K562 (cell line): Measurements from ENCODE around the gene RIMKLA. TPM values are rescaled to one million over a fixed set of nuclear protein-coding genes. Genes with fewer than 3 reads are reported as not detected.

ENCODE experiments used
- CREB5 ChIP-seq: fragments of 250-450 bp; sonication (Bioruptor Pico); IDR thresholded peaks from 2 replicates; pipeline ENCODE4 v1.5.0; 2020; ENCODE audit warnings: mild to moderate bottlenecking
- CXXC5 ChIP-seq: fragments of 250-450 bp; sonication (Bioruptor Pico); IDR thresholded peaks from 2 replicates; pipeline ENCODE4 v1.8.0; 2022; ENCODE audit warnings: inconsistent platforms, mild to moderate bottlenecking, moderate library complexity
- ETV1 ChIP-seq: fragments of 450-650 bp; conservative IDR thresholded peaks from 2 replicates; pipeline ENCODE4 v1.6.1; 2016; ENCODE audit warnings: missing genetic modification characterization, control low read depth, low read depth, missing compliant biosample characterization
- KDM5B ChIP-seq: fragments of 200-600 bp; sonication (generic); IDR thresholded peaks from 2 replicates; pipeline ENCODE4 v1.6.1; 2012; ENCODE audit warnings: low read depth, mild to moderate bottlenecking, moderate library complexity, low read length, control low read depth, inconsistent platforms; ENCODE audit not compliant: insufficient replicate concordance
- MLX ChIP-seq, 2 experiments: fragments of 450-650 bp in 1 of 2; sonication (generic) in 1 of 2; formaldehyde crosslinking; conservative IDR thresholded peaks; 2 replicates each; pipeline versions ENCODE4 v1.4.0 to v1.8.1; 2020 to 2022; ENCODE audit warnings: mild to moderate bottlenecking in 1 of 2, missing genetic modification reagents in 1 of 2
- POLR2B ChIP-seq: fragments of 450-650 bp; IDR thresholded peaks from 2 replicates; pipeline ENCODE4 v1.6.1; 2018; ENCODE audit warnings: low read depth; ENCODE audit not compliant: partially characterized antibody
- RFX1 ChIP-seq: fragments of 450-650 bp; IDR thresholded peaks from 2 replicates; pipeline ENCODE4 v1.6.1; 2016; ENCODE audit warnings: mild to moderate bottlenecking, moderate library complexity
- RNF2 ChIP-seq: sonication (generic); IDR thresholded peaks from 2 replicates; pipeline ENCODE4 v1.6.1; 2016
- SMC3 ChIP-seq: conservative IDR thresholded peaks from 2 replicates; pipeline ENCODE4 v1.6.1; 2011; ENCODE audit warnings: low read depth, low read length, improper control_type of control experiment; ENCODE audit not compliant: insufficient read depth
- SNAPC5 ChIP-seq: fragments of 250-450 bp; sonication (Bioruptor Pico); IDR thresholded peaks from 2 replicates; pipeline ENCODE4 v1.8.0; 2021; ENCODE audit warnings: moderate library complexity, mild to moderate bottlenecking, inconsistent platforms
- SOX6 ChIP-seq: fragments of 450-650 bp; IDR thresholded peaks from 2 replicates; pipeline ENCODE4 v1.6.1; 2014; ENCODE audit warnings: mild to moderate bottlenecking
- TAF7 ChIP-seq: fragments of 450-650 bp; IDR thresholded peaks from 2 replicates; pipeline ENCODE4 v1.6.1; 2016; ENCODE audit warnings: missing genetic modification characterization, missing compliant biosample characterization
- TEAD1 ChIP-seq, 2 experiments: fragments of 450-650 bp in 1 of 2; sonication (generic) in 1 of 2; formaldehyde crosslinking; IDR thresholded peaks; 2 replicates each; pipeline versions ENCODE4 v1.4.0 to v1.8.0; 2020 to 2022; ENCODE audit warnings: mild to moderate bottlenecking in 2 of 2, missing genetic modification reagents in 1 of 2
- ZBTB12 ChIP-seq: fragments of 250-450 bp; sonication (Bioruptor Pico); IDR thresholded peaks from 2 replicates; pipeline ENCODE4 v1.4.0; 2020
- ZFP30 ChIP-seq: fragments of 250-450 bp; sonication (Bioruptor Pico); IDR thresholded peaks from 2 replicates; pipeline ENCODE4 v1.8.0; 2022; ENCODE audit warnings: moderate library complexity, mild to moderate bottlenecking, inconsistent platforms, borderline replicate concordance
- ZNF431 ChIP-seq: sonication (generic); formaldehyde crosslinking; IDR thresholded peaks from 2 replicates; pipeline ENCODE4 v1.8.0; 2022; ENCODE audit warnings: mild to moderate bottlenecking, missing genetic modification reagents
- polyA plus RNA-seq, 8 experiments: library from polyadenylated mRNA; depleted of rRNA in 4 of 8; stranded (reverse) in 5 of 8; unstranded in 3 of 8; fragments of >200 nt; fragmentation: Nextera tagmentation in 2 of 8; fragmentation: Illumina TruSeq in 1 of 8; extraction: Ambion mirVana in 2 of 8; extraction: Trizol in 1 of 8; gene quantifications; 2 replicates each; pipeline versions ENCODE4 v1.2.1 to v1.2.3, GENCODE V29; 2011 to 2014; ENCODE audit warnings: inconsistent platforms in 1 of 8, missing spikeins in 1 of 8
- total RNA-seq, 7 experiments: library from RNA; depleted of rRNA in 6 of 7; stranded (reverse); fragments of >200 nt in 6 of 7; fragmentation: Illumina TruSeq in 2 of 7; extraction: Trizol in 2 of 7; gene quantifications; 2 replicates each; pipeline versions ENCODE4 v1.2.1 to v1.2.3, GENCODE V29; 2011 to 2021; ENCODE audit warnings: low replicate concordance in 1 of 7
- TF ChIP-seq, protein P1 (sequence below), 2 experiments: fragments of 450-650 bp in 1 of 2; IDR thresholded peaks; 2 replicates each; pipeline ENCODE4 v1.6.1; 2011 to 2017; ENCODE audit warnings: low read depth in 2 of 2, antibody characterized with exemption in 1 of 2, borderline replicate concordance in 1 of 2, low read length in 1 of 2, mild to moderate bottlenecking in 1 of 2, mixed read lengths in 1 of 2; ENCODE audit not compliant: control insufficient read depth in 1 of 2
- TF ChIP-seq, protein P2 (sequence below): fragments of 450-650 bp; IDR thresholded peaks from 2 replicates; pipeline ENCODE4 v1.6.1; 2017; ENCODE audit warnings: antibody characterized with exemption

The RIMKLA gene
- total and polyA plus RNA-seq, 9 of the 15 experiments (the other 6 are each of a cell fraction or from before 2014, with no cell fraction given), result 0.02 TPM; not detected in 8

- TF ChIP-seq RFX1, result no peak
- TF ChIP-seq SOX6, result no peak
- TF ChIP-seq, protein P1, sequence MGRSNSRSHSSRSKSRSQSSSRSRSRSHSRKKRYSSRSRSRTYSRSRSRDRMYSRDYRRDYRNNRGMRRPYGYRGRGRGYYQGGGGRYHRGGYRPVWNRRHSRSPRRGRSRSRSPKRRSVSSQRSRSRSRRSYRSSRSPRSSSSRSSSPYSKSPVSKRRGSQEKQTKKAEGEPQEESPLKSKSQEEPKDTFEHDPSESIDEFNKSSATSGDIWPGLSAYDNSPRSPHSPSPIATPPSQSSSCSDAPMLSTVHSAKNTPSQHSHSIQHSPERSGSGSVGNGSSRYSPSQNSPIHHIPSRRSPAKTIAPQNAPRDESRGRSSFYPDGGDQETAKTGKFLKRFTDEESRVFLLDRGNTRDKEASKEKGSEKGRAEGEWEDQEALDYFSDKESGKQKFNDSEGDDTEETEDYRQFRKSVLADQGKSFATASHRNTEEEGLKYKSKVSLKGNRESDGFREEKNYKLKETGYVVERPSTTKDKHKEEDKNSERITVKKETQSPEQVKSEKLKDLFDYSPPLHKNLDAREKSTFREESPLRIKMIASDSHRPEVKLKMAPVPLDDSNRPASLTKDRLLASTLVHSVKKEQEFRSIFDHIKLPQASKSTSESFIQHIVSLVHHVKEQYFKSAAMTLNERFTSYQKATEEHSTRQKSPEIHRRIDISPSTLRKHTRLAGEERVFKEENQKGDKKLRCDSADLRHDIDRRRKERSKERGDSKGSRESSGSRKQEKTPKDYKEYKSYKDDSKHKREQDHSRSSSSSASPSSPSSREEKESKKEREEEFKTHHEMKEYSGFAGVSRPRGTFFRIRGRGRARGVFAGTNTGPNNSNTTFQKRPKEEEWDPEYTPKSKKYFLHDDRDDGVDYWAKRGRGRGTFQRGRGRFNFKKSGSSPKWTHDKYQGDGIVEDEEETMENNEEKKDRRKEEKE (IDR thresholded peaks at IDR 0.05; ENCODE audit: borderline replicate concordance in 1 of 2, control insufficient read depth in 1 of 2, low read depth in 2 of 2, low read length in 1 of 2), result no peak
- peak; percentile 67; the same call in 1 of the 2 replicates for TF ChIP-seq TAF7 (tag)
- no peak for TF ChIP-seq ZFP30 (CRISPR knock-in tag)
- TF ChIP-seq ETV1, result no peak
- no peak for TF ChIP-seq ZNF431 (CRISPR knock-in tag)
- TF ChIP-seq, protein P2, sequence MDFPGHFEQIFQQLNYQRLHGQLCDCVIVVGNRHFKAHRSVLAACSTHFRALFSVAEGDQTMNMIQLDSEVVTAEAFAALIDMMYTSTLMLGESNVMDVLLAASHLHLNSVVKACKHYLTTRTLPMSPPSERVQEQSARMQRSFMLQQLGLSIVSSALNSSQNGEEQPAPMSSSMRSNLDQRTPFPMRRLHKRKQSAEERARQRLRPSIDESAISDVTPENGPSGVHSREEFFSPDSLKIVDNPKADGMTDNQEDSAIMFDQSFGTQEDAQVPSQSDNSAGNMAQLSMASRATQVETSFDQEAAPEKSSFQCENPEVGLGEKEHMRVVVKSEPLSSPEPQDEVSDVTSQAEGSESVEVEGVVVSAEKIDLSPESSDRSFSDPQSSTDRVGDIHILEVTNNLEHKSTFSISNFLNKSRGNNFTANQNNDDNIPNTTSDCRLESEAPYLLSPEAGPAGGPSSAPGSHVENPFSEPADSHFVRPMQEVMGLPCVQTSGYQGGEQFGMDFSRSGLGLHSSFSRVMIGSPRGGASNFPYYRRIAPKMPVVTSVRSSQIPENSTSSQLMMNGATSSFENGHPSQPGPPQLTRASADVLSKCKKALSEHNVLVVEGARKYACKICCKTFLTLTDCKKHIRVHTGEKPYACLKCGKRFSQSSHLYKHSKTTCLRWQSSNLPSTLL, result no peak
- TF ChIP-seq POLR2B, result peak; percentile 73
- no peak for TF ChIP-seq SNAPC5 (CRISPR knock-in tag)
- no peak for TF ChIP-seq RNF2
- no peak; the same call in 1 of the 2 replicates for TF ChIP-seq ZBTB12 (CRISPR knock-in tag)
- TF ChIP-seq CXXC5 (CRISPR knock-in tag), result peak; percentile 88
- no peak for TF ChIP-seq MLX (CRISPR knock-in tag; conservative IDR thresholded peaks at IDR 0.05)
- TF ChIP-seq TEAD1 (CRISPR knock-in tag; IDR thresholded peaks at IDR 0.05), result 0 out of 4 replicates have a peak, but pooled peaks of 1 of the 2 experiments have one; percentile 22
- TF ChIP-seq KDM5B, result peak; percentile 56
- no peak for TF ChIP-seq CREB5
- TF ChIP-seq SMC3, result no peak
Measured at GRCh38 chr1:42456010-42456753, 75.6 kb downstream of the RIMKLA start, which contains the start of the genes PPCS and ZMYND12 (continued).
